Stimulated activated CD4-positive, alpha-beta T cell treated with anti-CD3 and anti-CD28 coated beads, Interleukin-12 subunit alpha, Interleukin-12 subunit beta, amount 100 ng/mL, for 4 hours (primary cell): ENCODE data around the gene TRPM2.
"Not testable (repeated sequence)": the region's sequence is repeated elsewhere in the genome, so short reads cannot be mapped to it uniquely, and the experiment has no call there.

ENCODE experiments used
- DNase-seq: peaks from one replicate; pipeline ENCODE4 v3.0.0-alpha.2; 2020

The TRPM2 gene

DNA sequence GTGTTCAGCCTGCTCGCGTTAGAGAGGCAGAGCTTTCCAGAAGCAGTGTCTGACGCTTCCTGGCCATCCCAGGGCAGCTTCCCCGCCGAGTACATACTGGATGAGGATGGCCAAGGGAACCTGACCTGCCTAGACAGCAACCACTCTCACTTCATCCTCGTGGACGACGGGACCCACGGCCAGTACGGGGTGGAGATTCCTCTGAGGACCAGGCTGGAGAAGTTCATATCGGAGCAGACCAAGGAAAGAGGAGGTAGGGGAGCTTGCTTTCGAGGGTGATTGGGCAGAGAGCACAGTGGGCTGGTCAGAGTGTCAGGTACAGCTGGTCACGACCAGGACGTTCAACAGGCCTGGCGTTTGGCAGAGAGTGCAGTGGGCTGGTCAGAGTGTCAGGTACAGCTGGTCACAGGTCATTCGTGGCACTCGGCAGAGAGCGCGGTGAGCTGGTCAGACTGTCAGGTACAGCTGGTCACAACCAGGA is 22.4 kb downstream of the TRPM2 start:
- no peak for DNase-seq

- DNase-seq = no peak
Measured at GRCh38 chr21:44376606-44377005, 23.2 kb downstream of the TRPM2 start.

DNA sequence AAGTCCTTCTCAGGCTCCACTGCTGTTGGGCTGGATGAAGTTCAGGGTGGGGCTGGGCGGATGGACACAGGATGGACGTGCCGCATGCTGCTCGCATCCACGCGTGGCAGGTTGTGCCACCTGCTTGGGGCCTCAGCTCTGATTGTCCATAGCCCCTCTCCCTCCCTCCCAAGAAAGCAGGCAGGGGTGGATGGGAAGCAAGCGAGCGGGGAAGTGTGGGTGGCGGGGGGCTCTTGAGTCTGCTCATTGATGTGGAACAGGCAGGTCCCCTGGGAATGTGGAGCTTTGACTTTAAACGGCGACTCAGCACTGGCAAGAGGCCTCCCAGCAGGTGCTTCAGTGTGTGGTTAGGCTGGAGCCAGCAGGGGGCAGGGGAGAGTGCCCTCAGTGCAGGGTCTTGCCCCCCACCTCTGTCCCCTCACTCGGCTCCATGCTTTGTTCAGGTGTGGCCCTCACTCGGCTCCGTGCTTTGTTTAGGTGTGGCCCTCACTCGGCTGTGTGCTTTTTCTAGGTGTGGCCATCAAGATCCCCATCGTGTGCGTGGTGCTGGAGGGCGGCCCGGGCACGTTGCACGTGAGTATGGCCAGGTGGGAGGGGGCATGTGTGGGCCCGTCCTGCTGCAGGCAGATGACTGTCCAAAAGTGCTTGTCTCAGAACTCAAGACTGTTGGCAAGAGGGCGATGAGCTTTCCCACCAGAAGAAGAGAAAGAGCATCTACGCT is 23.9 kb downstream of the TRPM2 start:
- no peak for DNase-seq

- no peak for DNase-seq
Measured at GRCh38 chr21:44377922-44378645, 24.7 kb downstream of the TRPM2 start.

DNA sequence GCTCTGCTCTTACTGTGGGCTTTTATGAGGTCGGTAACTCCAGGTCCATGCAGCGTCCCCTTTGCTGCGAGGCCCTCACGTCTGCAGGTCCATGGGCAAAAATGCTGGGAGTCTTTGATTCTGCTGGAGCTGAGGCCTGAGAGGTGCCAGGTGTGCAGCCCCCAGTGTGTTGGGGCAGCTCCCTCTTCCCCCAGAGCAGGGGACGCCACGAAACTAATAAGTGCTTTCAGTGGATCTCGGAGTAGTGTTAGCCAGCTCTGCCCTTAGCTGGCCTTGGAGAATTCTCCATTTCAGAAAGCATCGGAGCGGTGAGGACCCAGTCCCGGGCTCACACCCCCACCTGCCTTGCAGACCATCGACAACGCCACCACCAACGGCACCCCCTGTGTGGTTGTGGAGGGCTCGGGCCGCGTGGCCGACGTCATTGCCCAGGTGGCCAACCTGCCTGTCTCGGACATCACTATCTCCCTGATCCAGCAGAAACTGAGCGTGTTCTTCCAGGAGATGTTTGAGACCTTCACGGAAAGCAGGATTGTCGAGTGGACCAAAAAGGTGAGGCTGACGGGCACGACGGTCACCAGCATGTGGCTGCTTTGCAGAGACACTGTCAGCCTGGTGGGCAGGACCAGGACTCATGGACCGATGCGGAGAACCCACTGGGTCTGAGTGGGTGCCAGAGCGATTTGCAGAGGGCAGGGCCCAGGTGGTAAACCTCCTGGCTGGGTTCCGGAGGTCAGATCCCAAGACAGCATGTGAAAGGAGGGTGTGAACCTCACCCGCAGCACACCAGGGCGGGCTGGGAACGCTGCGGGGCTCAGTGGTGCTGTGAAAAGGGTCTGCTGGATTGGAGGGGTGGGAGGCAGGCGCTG is 25.5 kb downstream of the TRPM2 start:
- no peak for DNase-seq

- no peak for DNase-seq
Measured at GRCh38 chr21:44379515-44379848, 26.1 kb downstream of the TRPM2 start.

- DNase-seq = no peak
Measured at GRCh38 chr21:44379991-44380865, 26.8 kb downstream of the TRPM2 start.

DNA sequence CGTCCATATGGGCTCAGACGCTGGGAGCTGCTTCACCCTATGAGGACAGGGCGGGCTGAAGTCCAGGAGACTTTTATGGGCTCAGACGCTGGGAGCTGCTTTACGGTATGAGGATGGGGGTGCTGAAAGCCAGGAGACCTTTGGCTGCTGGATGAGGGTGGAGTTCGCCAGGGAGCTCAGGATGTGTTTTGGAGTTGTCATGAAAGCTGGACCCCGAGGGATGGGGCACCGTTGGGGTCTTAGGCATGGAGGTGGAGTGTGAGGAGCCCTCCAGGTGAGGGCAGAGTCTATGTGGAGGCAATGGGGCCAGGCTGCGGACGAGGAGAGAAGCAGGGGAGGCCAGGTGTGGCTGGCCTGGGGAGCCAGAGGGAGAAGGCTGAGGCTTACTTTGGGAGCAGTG is 27.5 kb downstream of the TRPM2 start:
- no peak for DNase-seq

DNA sequence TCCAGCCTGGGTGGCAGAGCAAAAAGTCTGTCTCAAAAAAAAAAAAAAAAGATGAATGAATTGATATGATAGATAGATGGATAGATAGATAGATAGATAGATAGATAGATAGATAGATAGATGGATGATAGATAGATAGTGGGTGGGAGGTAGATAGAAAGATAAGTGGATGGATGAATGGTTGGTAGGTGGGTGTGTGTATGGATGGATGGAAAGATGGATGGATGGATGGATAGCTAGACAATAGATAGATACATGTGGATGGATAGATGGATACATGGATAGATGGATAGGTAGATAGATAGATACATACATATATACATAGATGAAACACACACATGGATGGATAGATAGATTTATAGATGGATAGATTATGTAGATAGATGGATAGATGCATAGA is 28.5 kb downstream of the TRPM2 start:
- DNase-seq = no peak

GRCh38 chr21:44382536-44382935 is 29.1 kb downstream of the TRPM2 start:
- no peak for DNase-seq

GRCh38 chr21:44383216-44383615 is 29.8 kb downstream of the TRPM2 start:
- DNase-seq = no peak

- DNase-seq = no peak
Measured at GRCh38 chr21:44384968-44385367, 31.5 kb downstream of the TRPM2 start.

GRCh38 chr21:44389335-44389734 is 35.9 kb downstream of the TRPM2 start:
- no peak for DNase-seq

DNA sequence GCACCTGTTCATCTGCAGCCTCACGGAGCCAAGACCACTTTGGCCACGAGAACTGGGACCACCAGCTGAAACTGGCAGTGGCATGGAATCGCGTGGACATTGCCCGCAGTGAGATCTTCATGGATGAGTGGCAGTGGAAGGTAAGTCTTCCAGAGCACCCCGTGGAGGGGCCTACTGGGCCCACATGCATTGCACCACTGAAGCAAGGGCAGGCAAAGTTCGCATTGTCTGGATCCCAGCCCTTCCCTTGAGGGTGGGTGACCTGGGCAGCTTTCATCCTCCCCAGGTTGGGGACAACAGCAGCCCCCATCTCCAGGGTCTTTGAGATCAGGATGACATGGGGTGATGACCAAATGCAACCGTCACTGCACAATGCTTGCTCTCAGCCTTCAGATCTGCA is 37.5 kb downstream of the TRPM2 start:
- DNase-seq = no peak

DNA sequence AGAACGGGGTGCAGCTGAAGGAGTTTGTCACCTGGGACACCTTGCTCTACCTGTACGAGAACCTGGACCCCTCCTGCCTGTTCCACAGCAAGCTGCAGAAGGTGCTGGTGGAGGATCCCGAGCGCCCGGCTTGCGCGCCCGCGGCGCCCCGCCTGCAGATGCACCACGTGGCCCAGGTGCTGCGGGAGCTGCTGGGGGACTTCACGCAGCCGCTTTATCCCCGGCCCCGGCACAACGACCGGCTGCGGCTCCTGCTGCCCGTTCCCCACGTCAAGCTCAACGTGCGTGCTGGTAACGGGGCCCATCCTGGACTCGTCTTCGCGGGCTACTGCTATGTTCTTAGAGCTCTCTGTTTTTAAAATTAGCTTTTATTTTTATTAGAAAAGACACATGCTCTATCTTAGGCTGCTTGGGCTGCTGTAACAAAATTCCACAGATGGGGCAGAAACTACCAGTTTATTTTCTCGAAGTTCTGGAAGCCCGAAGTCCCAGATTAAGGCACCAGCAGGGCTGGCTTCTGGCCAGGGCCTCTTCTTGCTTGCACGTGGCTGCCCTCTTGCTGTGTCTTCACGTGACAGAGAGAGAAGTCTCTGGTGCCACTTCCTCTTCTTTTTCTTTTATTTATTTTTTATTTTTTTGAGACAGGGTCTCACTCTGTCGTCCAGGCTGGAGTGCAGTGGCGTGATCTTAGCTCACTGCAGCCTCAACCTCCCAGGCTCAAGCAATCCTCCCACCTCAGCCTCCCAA is 38.1 kb downstream of the TRPM2 start:
- DNase-seq = no peak

GRCh38 chr21:44392185-44392584 is 38.8 kb downstream of the TRPM2 start:
- DNase-seq = no peak

- DNase-seq = no peak
Measured at GRCh38 chr21:44392916-44393315, 39.5 kb downstream of the TRPM2 start.

DNA sequence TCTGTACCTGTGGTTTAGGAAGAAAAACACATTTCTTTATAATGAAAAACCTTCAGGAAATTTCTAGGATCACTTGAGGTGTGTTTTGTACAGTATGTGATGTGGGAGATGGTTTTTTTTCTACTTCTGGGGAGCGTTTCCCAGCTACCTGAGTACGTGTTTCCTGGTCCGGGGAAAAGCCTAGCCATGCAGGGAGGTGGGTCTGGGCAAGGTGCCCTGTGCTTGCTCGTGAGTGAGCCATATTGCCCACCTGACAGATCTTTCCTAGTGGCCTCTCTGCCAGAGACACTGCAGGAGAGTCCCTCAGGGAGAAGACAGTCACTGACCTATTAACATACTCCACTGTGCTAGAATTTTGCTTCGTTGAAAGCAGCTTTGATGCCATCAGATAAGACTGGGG is 41.3 kb downstream of the TRPM2 start:
- no peak for DNase-seq

GRCh38 chr21:44395260-44395659 is 41.8 kb downstream of the TRPM2 start:
- no peak for DNase-seq

- DNase-seq = not testable (repeated sequence)
Measured at GRCh38 chr21:44396803-44397202, 43.4 kb downstream of the TRPM2 start.

GRCh38 chr21:44397431-44398031 is 44.1 kb downstream of the TRPM2 start:
- DNase-seq = no peak
